Adrenal gland (tissue), 5 donors: ENCODE measurements around the gene RIMBP2.

Experiments used
- CTCF ChIP-seq, 6 experiments: fragments of 450-650 bp in 4 of 6; fragments of 200-600 bp in 2 of 6; sonication (generic) in 1 of 6; IDR thresholded peaks; 1 replicate in 5 of 6; 2 replicates in 1 of 6; pipeline versions ENCODE4 v1.5.1 to v1.8.0; 2016 to 2021; ENCODE audit warnings: antibody characterized with exemption in 6 of 6, mild to moderate bottlenecking in 2 of 6, moderate library complexity in 1 of 6
- POLR2A ChIP-seq, 2 donors: fragments of 450-650 bp; IDR thresholded peaks; one replicate each; pipeline ENCODE4 v1.6.1; 2017; ENCODE audit warnings: antibody characterized with exemption in 2 of 2, mild to moderate bottlenecking in 2 of 2, moderate library complexity in 1 of 2
- donor health status: DM: no; HTN: no; CAD: no.

- TF ChIP-seq CTCF (IDR thresholded peaks at IDR 0.05): no peak
- no peak for TF ChIP-seq POLR2A (IDR thresholded peaks at IDR 0.05)
These were observed 214.3 kb downstream of the RIMBP2 start for GRCh38 chr12:130501821-130502220.
